ENCODE data around the gene NLGN4X.

NLGN4X gene

GRCh38 chrX:6227453-6227835 lies 1.2 kb downstream of the NLGN4X start:
- DNase-seq (ENCODE audit: extremely low read depth, low read depth), result no peak
- no peak for TF ChIP-seq CTCF (IDR thresholded peaks at IDR 0.05; ENCODE audit: low read depth, low read length, missing control alignments)
- H3K4me3 ChIP-seq (replicated peaks; ENCODE audit: low read depth, low read length), result no peak overlapping the region

- no peak for TF ChIP-seq CTCF (IDR thresholded peaks at IDR 0.05; ENCODE audit: low read depth, low read length, missing control alignments)
- DNase-seq (ENCODE audit: extremely low read depth, low read depth), result no peak
- H3K4me3 ChIP-seq (replicated peaks; ENCODE audit: low read depth, low read length), result no peak overlapping the region
Observed at GRCh38 chrX:6226596-6227452, 1.8 kb downstream of the NLGN4X start.

GRCh38 chrX:6225911-6226595 lies 2.6 kb downstream of the NLGN4X start:
- DNase-seq (ENCODE audit: extremely low read depth, low read depth), result no peak
- no peak for TF ChIP-seq CTCF (IDR thresholded peaks at IDR 0.05; ENCODE audit: low read depth, low read length, missing control alignments)
- H3K4me3 ChIP-seq (replicated peaks; ENCODE audit: low read depth, low read length), result no peak overlapping the region

- TF ChIP-seq CTCF (IDR thresholded peaks at IDR 0.05; ENCODE audit: low read depth, low read length, missing control alignments), result no peak
- DNase-seq (ENCODE audit: extremely low read depth, low read depth), result no peak
- no peak overlapping the region for H3K4me3 ChIP-seq (replicated peaks; ENCODE audit: low read depth, low read length)
Observed at GRCh38 chrX:6225288-6225910, 3.3 kb downstream of the NLGN4X start.

GRCh38 chrX:6223516-6223915 lies 5.2 kb downstream of the NLGN4X start:
- TF ChIP-seq CTCF (IDR thresholded peaks at IDR 0.05; ENCODE audit: low read depth, low read length, missing control alignments), result no peak
- no peak overlapping the region for H3K4me3 ChIP-seq (replicated peaks; ENCODE audit: low read depth, low read length)
- DNase-seq (ENCODE audit: extremely low read depth, low read depth), result no peak

GRCh38 chrX:6210230-6210629 lies 18.4 kb downstream of the NLGN4X start:
- DNase-seq (ENCODE audit: extremely low read depth, low read depth), result no peak
- TF ChIP-seq CTCF (IDR thresholded peaks at IDR 0.05; ENCODE audit: low read depth, low read length, missing control alignments), result no peak
- H3K4me3 ChIP-seq (replicated peaks; ENCODE audit: low read depth, low read length), result no peak overlapping the region
